Dendritic cell treated with granulocyte-macrophage colony-stimulating factor and Interleukin-4, amounts not matched to agents 40 ng/mL and 50 ng/mL, for 4 days (primary cell): Measurements from ENCODE around the gene CDC34.

Experiments
- H3K27ac Mint-ChIP-seq: one replicate; pipeline ENCODE4 v1.8.0; 2022; ENCODE audit warnings: mild to moderate bottlenecking, mixed read lengths
- H3K27me3 Mint-ChIP-seq: one replicate; pipeline ENCODE4 v1.8.0; 2022; ENCODE audit warnings: mild to moderate bottlenecking, mixed read lengths
- H3K36me3 Mint-ChIP-seq: one replicate; pipeline ENCODE4 v1.8.0; 2022; ENCODE audit warnings: low read depth, mixed read lengths
- H3K4me1 Mint-ChIP-seq: one replicate; pipeline ENCODE4 v1.8.0; 2022; ENCODE audit warnings: low read depth, mixed read lengths
- H3K4me3 Mint-ChIP-seq: one replicate; pipeline ENCODE4 v1.8.0; 2022; ENCODE audit warnings: mild to moderate bottlenecking, moderate library complexity, mixed read lengths
- H3K9me3 Mint-ChIP-seq: one replicate; pipeline ENCODE4 v1.8.0; 2022; ENCODE audit warnings: mixed read lengths
- intact Hi-C: fragments of 100-400 bp; cut with micrococcal nuclease; formaldehyde crosslinking; loops from one replicate; pipeline ENCODE4 v1.15.0; 2022

The CDC34 gene

DNA sequence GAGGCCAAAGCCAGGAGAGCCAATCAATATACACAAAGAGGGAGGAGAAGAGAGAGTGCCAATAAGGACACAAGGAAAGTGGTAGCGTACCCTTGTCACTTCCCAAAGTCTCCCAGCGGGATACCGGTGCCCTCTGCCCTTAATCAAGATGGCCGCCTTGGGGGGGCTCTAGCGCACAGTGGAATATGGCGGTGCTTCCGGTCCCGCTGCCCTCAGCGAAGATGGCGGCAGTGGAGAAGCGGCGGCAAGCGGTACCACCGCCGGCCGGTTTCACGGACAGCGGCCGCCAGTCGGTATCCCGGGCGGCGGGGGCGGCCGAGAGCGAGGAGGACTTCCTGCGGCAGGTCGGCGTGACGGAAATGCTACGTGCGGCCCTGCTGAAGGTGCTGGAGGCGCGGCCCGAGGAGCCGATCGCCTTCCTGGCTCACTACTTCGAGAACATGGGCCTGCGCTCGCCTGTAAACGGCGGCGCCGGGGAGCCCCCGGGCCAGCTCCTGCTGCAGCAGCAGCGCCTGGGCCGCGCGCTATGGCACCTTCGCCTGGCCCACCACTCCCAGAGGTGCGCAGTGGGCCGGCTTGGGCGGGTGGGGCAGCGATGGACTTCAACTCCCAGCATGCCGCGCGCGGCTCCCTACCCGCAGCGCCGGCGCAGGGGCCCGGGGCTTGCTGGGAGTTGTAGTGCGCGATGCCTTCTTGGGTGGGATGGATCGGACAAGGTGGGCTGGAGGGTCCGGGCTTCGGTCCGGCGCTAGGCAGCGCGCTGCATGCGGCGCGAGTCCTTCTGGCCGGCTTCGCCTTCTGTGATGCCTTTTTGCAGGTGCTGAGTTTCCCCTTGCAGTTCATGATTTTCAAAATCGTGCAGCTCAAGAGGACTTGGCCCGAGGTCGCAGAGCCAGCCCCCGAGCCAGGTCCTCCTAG lies 24.0 kb upstream of the CDC34 start, which contains the start of gene TPGS1:
TSS of gene TPGS1 (plus strand) at position 212 of the 918 bp plus-strand sequence. CDS start at position 222, 10 bp downstream.
- H3K9me3 Mint-ChIP-seq: no peaks in the 10 kb centered on the region
- intact Hi-C loops: loop anchor here (2.0 kb wide), 1 partner anchor 19 kb away; no protein-coding TSS in a partner anchor
- peaks cover 4% of the 10 kb centered on the region for H3K27me3 Mint-ChIP-seq
- peak within 1 kb of the TSS; percentile 89 for H3K4me3 Mint-ChIP-seq
- peak within 1 kb of the TSS; percentile 97 for H3K27ac Mint-ChIP-seq
- H3K36me3 Mint-ChIP-seq: peaks cover 32% of the 10 kb centered on the region
- H3K4me1 Mint-ChIP-seq: peaks cover 55% of the 10 kb centered on the region

DNA sequence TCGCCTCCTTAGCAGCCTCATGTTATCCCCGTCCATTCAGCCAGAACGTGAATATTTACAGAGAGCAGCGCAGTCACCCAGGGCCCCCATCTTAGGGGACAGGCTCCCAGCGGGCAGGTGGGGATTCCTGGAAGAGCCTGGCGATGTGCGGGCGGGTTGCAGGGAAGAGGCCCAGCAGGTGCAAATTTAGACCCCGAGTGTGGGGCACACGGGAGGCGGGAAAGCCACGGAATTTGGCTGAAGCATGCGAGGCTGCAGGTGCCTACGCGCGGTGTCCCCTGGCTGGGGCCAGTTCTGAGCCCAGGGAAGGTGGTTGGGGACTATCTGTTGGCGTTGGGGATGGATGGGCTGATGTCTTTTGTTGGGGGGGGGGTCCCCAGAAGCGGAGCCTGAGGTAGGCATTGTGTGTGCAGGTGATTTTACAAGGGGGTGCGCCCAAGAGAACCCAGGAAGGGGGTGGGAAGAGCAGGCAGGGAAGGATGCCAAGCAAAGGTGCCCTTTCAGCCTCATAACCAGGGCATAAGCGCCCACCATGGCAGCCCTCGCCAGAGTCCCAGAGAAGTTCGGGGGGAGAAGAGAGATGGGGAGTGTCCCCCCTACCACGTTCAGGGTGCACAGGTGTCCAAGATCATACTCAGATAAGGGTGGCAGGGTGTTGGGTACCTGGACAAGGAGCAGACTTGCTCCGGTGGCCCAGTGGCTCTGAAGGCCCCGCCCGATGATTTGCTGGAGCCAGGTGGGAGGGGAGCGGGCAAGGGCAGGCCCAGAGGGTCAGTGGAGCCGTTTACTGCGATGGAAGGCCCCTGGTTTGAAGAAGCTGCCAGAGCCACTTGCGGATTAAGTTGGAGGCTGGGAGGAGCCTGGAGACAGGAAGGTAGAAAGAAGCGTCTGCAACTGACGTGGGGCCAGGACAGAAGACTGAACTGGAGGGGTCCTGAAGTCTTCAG lies 23.1 kb upstream of the CDC34 start:
- Mint-ChIP-seq H3K9me3 (no peaks in the 10 kb centered on the region), H3K4me1 (peaks cover 55% of the 10 kb centered on the region), H3K27me3 (peaks cover 6% of the 10 kb centered on the region), H3K27ac (peak overlapping the region; percentile 97), H3K4me3 (peak overlapping the region; percentile 89), H3K36me3 (peaks cover 31% of the 10 kb centered on the region)
- intact Hi-C loops: no loop called here

GRCh38 chr19:510606-511100 lies 20.9 kb upstream of the CDC34 start:
- H3K27ac Mint-ChIP-seq: peak overlapping the region; percentile 82

GRCh38 chr19:511101-511851 lies 20.3 kb upstream of the CDC34 start:
- Mint-ChIP-seq H3K27ac (peak overlapping the region; percentile 82), H3K27me3 (peaks cover 14% of the 10 kb centered on the region), H3K36me3 (peaks cover 41% of the 10 kb centered on the region), H3K9me3 (no peaks in the 10 kb centered on the region), H3K4me1 (peaks cover 51% of the 10 kb centered on the region), H3K4me3 (peak overlapping the region; percentile 62)
- intact Hi-C loops: no loop called here

More at GRCh38 chr19:510606-511100, 20.9 kb upstream of the CDC34 start:
- H3K4me3 Mint-ChIP-seq: peak overlapping the region; percentile 62
- intact Hi-C loops: no loop called here
- H3K9me3 Mint-ChIP-seq: no peaks in the 10 kb centered on the region
- peaks cover 55% of the 10 kb centered on the region for H3K4me1 Mint-ChIP-seq
- peaks cover 14% of the 10 kb centered on the region for H3K27me3 Mint-ChIP-seq
- peaks cover 41% of the 10 kb centered on the region for H3K36me3 Mint-ChIP-seq

GRCh38 chr19:512547-513365 lies 18.8 kb upstream of the CDC34 start:
- H3K9me3 Mint-ChIP-seq: no peaks in the 10 kb centered on the region
- H3K27ac Mint-ChIP-seq: peak overlapping the region; percentile 82
- peaks cover 33% of the 10 kb centered on the region for H3K36me3 Mint-ChIP-seq
- H3K4me3 Mint-ChIP-seq: no peak overlapping the region
- H3K4me1 Mint-ChIP-seq: peaks cover 53% of the 10 kb centered on the region
- intact Hi-C loops: no loop called here
- peaks cover 21% of the 10 kb centered on the region for H3K27me3 Mint-ChIP-seq

DNA sequence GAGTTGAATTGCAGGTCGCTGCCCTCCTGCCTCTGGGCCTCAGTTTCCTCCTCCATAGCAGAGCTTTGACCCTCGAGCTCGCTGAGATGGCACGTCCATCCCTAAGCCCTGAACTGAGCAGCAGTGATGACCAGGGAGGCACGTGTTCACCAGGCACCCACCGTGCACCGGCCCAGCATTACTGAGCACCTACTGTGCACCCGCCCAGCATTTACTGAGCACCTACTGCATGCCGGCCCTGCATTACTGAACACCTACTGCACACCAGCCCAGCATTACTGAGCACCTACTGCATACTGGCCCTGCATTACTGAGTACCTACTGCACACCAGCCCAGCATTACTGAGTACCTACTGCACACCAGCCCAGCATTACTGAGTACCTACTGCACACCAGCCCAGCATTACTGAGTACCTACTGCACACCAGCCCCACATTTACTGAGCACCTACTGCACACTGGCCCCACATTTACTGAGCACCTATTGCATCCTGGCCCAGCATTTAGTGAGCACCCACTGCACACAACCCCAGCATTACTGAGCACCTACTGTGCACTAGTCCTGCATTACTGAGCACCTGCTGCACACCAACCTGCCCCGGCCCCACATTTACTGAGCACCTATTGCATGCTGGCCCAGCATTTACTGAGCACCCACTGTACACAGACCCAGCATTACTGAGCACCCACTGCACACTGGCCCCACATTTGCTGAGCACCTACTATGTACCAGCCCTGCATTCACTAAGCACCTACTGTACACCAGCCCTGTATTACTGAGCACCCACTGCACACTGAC lies 18.0 kb upstream of the CDC34 start:
- Mint-ChIP-seq H3K4me1 (peaks cover 45% of the 10 kb centered on the region), H3K4me3 (no peak overlapping the region), H3K27me3 (peaks cover 25% of the 10 kb centered on the region), H3K27ac (no peak overlapping the region), H3K9me3 (no peaks in the 10 kb centered on the region), H3K36me3 (peaks cover 25% of the 10 kb centered on the region)
- intact Hi-C loops: no loop called here

- Mint-ChIP-seq H3K4me3 (no peak overlapping the region), H3K9me3 (no peaks in the 10 kb centered on the region), H3K27ac (no peak overlapping the region), H3K36me3 (peaks cover 19% of the 10 kb centered on the region), H3K4me1 (peaks cover 38% of the 10 kb centered on the region), H3K27me3 (peaks cover 28% of the 10 kb centered on the region)
- intact Hi-C loops: no loop called here
Measured at GRCh38 chr19:514166-514663, 17.3 kb upstream of the CDC34 start.

GRCh38 chr19:517721-518597 lies 13.6 kb upstream of the CDC34 start:
- no peak overlapping the region for H3K4me3 Mint-ChIP-seq
- H3K27ac Mint-ChIP-seq: no peak overlapping the region
- H3K36me3 Mint-ChIP-seq: peaks cover 17% of the 10 kb centered on the region
- no peaks in the 10 kb centered on the region for H3K9me3 Mint-ChIP-seq
- intact Hi-C loops: no loop called here
- peaks cover 6% of the 10 kb centered on the region for H3K4me1 Mint-ChIP-seq
- peaks cover 35% of the 10 kb centered on the region for H3K27me3 Mint-ChIP-seq

DNA sequence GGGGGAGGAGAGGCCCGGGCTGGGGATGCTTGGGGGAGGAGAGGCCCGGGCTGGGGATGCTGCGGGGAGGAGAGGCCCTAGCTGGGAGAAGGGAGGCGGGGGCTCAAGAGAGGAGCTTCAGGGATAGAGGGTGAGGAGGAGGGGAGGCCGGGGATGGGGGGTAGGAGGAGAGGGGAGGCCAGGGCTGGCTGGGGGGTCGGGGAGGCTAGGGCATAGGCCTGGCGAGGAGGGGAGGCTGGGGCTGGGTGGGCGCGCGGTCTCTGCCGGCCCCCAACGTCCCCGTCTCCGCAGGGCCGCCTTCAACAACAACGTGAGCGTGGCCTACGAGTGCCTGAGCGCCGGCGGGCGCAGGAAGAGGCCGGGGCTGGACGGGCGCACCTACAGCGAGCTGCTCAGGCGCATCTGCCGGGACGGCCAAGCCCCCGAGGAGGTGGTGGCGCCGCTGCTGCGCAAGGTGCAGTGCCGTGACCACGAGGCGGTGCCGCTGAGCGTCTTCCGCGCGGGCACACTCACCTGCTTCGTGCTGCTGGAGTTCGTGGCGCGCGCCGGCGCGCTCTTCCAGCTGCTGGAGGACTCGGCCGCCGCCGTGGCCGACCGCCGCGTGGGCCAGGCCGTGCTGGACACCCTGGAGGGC lies 12.8 kb upstream of the CDC34 start:
- Mint-ChIP-seq H3K9me3 (no peaks in the 10 kb centered on the region), H3K4me1 (peaks cover 6% of the 10 kb centered on the region), H3K36me3 (peaks cover 14% of the 10 kb centered on the region), H3K27me3 (peaks cover 33% of the 10 kb centered on the region), H3K27ac (no peak overlapping the region), H3K4me3 (no peak overlapping the region)
- intact Hi-C loops: no loop called here

- Mint-ChIP-seq H3K36me3 (peaks cover 7% of the 10 kb centered on the region), H3K4me3 (no peak overlapping the region), H3K9me3 (no peaks in the 10 kb centered on the region), H3K4me1 (peaks cover 6% of the 10 kb centered on the region), H3K27me3 (peaks cover 34% of the 10 kb centered on the region), H3K27ac (no peak overlapping the region)
- intact Hi-C loops: no loop called here
Measured at GRCh38 chr19:519449-519865, 12.1 kb upstream of the CDC34 start.

DNA sequence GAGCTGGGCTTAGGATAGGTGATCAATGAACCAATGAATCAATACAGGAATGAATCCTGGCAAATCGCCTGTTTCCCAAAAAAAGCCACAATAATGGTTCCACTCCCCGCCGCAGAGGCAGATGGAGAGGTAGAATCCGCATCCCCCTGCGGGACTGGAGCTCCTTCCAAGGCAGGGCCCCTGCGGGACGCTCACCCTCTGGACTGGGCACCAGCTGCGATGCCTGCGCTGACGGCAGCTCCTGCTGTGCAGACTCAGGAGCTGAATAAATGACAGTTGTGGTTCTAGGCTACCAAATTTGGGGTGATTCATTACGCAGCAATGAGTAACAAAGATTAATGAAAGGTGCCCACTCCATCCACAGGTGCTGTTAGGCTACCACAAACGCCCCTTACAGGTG lies 8.8 kb upstream of the CDC34 start:
- intact Hi-C loops: no loop called here
- Mint-ChIP-seq H3K27ac (no peak overlapping the region), H3K4me1 (peaks cover 5% of the 10 kb centered on the region), H3K36me3 (peaks cover 6% of the 10 kb centered on the region), H3K4me3 (no peak overlapping the region), H3K27me3 (peaks cover 40% of the 10 kb centered on the region), H3K9me3 (no peaks in the 10 kb centered on the region)
